Retinal pigment epithelial cell (primary cell): Measurements from ENCODE around the gene PCP4L1.
A peak's percentile ranks its signal among the peaks of the same experiment; 100 is the strongest.
"Not testable (repeated sequence)": the region's sequence is repeated elsewhere in the genome, so short reads cannot be mapped to it uniquely, and the experiment has no call there.

Experiments
- DNase-seq: peaks from one replicate; pipeline ENCODE4 v3.0.0-alpha.2; 2010; ENCODE audit warnings: low read depth
- H3K4me3 ChIP-seq: 2 replicates; pipeline ENCODE4 v1.5.1; 2011; ENCODE audit warnings: mild to moderate bottlenecking, low read length, control low read depth, moderate library complexity
- CTCF ChIP-seq: conservative IDR thresholded peaks from 2 replicates; pipeline ENCODE4 v1.5.1; 2011; ENCODE audit warnings: low read depth, low read length, control low read depth, inconsistent platforms

PCP4L1 gene

DNA sequence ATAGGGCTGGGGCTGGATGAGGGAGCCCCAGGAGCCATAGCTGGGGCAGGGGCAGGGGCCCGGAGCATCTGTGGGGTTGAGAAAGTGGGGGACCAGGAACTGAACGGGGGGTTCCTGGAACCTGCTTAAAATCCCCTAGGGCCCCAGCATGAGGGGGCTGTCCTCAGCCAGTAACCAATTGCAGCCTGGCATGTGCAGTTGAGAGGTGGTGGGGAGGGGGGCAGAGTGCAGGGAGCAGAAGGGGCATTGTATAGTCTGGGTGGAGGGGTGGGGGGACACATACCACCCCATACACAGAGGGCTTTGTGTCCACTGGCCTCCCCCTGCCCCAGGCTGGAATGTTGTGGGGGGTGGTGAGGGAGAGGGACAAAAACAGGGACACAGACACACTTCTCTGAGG is 51.3 kb downstream of the PCP4L1 start, which contains the start of gene MPZ:
Gene MPZ (minus strand): TSS at position 101 of the 400 bp plus-strand sequence. CDS start 63 bp downstream, at position 38.
- no peak for DNase-seq
- TF ChIP-seq CTCF: no peak
- H3K4me3 ChIP-seq: no peak within 1 kb of the TSS

GRCh38 chr1:161311595-161312181 is 53.1 kb downstream of the PCP4L1 start:
- no peak overlapping the region for H3K4me3 ChIP-seq
- DNase-seq: no peak
- no peak for TF ChIP-seq CTCF

- no peak for DNase-seq
- no peak for TF ChIP-seq CTCF
- peak overlapping the region; percentile 78 for H3K4me3 ChIP-seq
Measured at GRCh38 chr1:161313554-161314200, 55.1 kb downstream of the PCP4L1 start.

- TF ChIP-seq CTCF: peak; percentile 74
- DNase-seq: peak; percentile 58
- peak within 1 kb of the TSS; percentile 78 for H3K4me3 ChIP-seq
Measured at GRCh38 chr1:161314201-161314981, 55.8 kb downstream of the PCP4L1 start, which contains the start of gene SDHC. TSS of gene SDHC (plus strand) at chr1:161314381. CDS start at chr1:161314406, 25 bp downstream.

DNA sequence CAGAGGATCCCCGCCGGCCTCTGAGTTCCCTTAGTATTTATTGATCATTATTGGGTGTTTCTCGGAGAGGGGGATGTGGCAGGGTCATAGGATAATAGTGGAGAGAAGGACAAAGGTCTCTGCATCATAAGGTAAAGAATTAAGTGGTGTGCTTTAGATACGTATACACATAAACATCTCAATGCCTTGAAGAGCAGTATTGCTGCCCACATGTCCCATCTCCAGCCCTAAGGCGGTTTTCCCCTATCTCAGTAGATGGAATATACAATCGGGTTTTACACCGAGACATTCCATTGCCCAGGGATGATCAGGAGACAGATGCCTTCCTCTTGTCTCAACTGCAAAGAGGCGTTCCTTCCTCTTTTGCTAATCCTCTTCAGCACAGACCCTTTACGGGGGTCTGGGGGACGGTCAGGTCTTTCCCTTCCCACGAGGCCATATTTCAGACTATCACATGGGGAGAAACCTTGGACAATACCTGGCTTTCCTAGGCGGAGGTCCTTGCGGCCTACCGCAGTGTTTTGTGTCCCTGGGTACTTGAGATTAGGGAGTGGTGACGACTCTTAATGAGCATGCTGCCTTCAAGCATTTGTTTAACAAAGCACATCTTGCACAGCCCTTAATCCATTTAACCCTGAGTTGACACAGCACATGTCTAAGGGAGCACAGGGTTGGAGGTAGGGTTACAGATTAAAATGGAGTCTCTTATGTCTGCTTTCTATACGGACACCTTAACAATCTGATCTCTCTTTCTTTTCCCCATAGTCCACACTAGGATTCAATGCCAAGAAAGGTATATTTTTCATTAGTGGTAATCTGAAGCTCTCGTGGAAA is 57.5 kb downstream of the PCP4L1 start:
- H3K4me3 ChIP-seq, DNase-seq: not testable (repeated sequence)

DNA sequence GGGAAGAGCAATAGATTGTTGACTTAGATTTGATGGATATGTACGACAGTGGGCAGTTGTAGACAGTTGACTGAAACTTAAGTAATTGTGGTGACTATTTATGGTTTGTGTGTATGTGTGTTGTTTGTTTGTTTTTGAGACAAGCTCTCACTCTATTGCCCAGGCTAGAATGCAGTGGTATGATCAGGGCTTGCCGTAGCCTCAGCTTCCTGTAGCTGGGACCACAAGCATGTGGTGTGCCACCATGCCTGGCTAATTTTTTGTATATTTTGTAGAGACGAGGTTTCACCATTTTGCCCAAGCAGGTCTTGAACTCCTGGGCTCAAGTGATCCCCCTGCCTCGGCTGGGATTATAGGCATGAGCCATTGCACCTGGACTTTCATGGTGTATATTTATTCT is 65.5 kb downstream of the PCP4L1 start:
- TF ChIP-seq CTCF: no peak
- DNase-seq: no peak
- no peak overlapping the region for H3K4me3 ChIP-seq

- no peak for TF ChIP-seq CTCF
- no peak overlapping the region for H3K4me3 ChIP-seq
- no peak for DNase-seq
Measured at GRCh38 chr1:161330346-161330745, 71.8 kb downstream of the PCP4L1 start.
